OCI-LY7 (cell line): ENCODE data around the gene CDKAL1.

Experiments used
- CTCF ChIP-seq: fragments of 200-600 bp; sonication (generic); conservative IDR thresholded peaks from 2 replicates; pipeline ENCODE4 v1.5.1; 2014; ENCODE audit warnings: mild to moderate bottlenecking, antibody characterized with exemption, low read length, moderate library complexity, mixed read lengths
- EZH2phosphoT487 ChIP-seq: fragments of 200-600 bp; sonication (generic); IDR thresholded peaks from 2 replicates; pipeline ENCODE4 v1.6.1; 2018; ENCODE audit warnings: low read depth, borderline replicate concordance, mild to moderate bottlenecking, mixed run types, antibody characterized with exemption, low read length, moderate library complexity, mixed read lengths

GRCh38 chr6:20655317-20655716, 121.1 kb downstream of the CDKAL1 start:
- TF ChIP-seq CTCF (no peak), EZH2phosphoT487 (no peak)
